Activated CD4-positive, CD25-positive, alpha-beta regulatory T cell treated with anti-CD3 and anti-CD28 coated beads, Interleukin-2, amount 50 U/mL, for 72 hours (primary cell): ENCODE results near the gene SCD.
A peak's percentile ranks its signal among the peaks of the same experiment; 100 is the strongest.
"Not testable (repeated sequence)": the region's sequence is repeated elsewhere in the genome, so short reads cannot be mapped to it uniquely, and the experiment has no call there.

Experiments
- DNase-seq: peaks from one replicate; pipeline ENCODE4 v3.0.0; 2021

Gene SCD

GRCh38 chr10:100346765-100347567, at the start of gene SCD:
Gene SCD (plus strand): TSS chr10:100347233. CDS start chr10:100347505, 272 bp downstream.
- peak; percentile 76 for DNase-seq

- no peak for DNase-seq
Observed at GRCh38 chr10:100297242-100297641, 49.8 kb upstream of the SCD start.

- not testable (repeated sequence) for DNase-seq
Observed at GRCh38 chr10:100301123-100301522, 45.9 kb upstream of the SCD start.

- DNase-seq, result no peak
Observed at GRCh38 chr10:100303724-100304319, 43.2 kb upstream of the SCD start.

GRCh38 chr10:100304414-100304813, 42.6 kb upstream of the SCD start:
- no peak for DNase-seq

- DNase-seq, result no peak
Observed at GRCh38 chr10:100306861-100307260, 40.2 kb upstream of the SCD start.

- DNase-seq, result no peak
Observed at GRCh38 chr10:100307684-100308083, 39.3 kb upstream of the SCD start.

- no peak for DNase-seq
Observed at GRCh38 chr10:100311298-100311697, 35.7 kb upstream of the SCD start.

- no peak for DNase-seq
Observed at GRCh38 chr10:100315615-100316014, 31.4 kb upstream of the SCD start.

GRCh38 chr10:100318207-100318606, 28.8 kb upstream of the SCD start:
- no peak for DNase-seq

GRCh38 chr10:100319707-100320402, 27.2 kb upstream of the SCD start:
- no peak for DNase-seq

- no peak for DNase-seq
Observed at GRCh38 chr10:100325158-100325557, 21.9 kb upstream of the SCD start.

GRCh38 chr10:100327007-100327717, 19.9 kb upstream of the SCD start:
- no peak for DNase-seq

GRCh38 chr10:100327718-100328009, 19.4 kb upstream of the SCD start:
- DNase-seq, result no peak

GRCh38 chr10:100328198-100328597, 18.8 kb upstream of the SCD start:
- DNase-seq, result no peak

- no peak for DNase-seq
Observed at GRCh38 chr10:100330079-100330478, 17.0 kb upstream of the SCD start, which contains the start of gene PKD2L1. Gene PKD2L1 (minus strand): TSS chr10:100330228. CDS start chr10:100330103, 125 bp downstream.

- no peak for DNase-seq
Observed at GRCh38 chr10:100333106-100333505, 13.9 kb upstream of the SCD start.

- DNase-seq, result no peak
Observed at GRCh38 chr10:100333661-100334440, 13.2 kb upstream of the SCD start.

GRCh38 chr10:100334762-100335161, 12.3 kb upstream of the SCD start:
- no peak for DNase-seq

GRCh38 chr10:100338434-100339036, 8.5 kb upstream of the SCD start:
- peak; percentile 83 for DNase-seq

- no peak for DNase-seq
Observed at GRCh38 chr10:100339236-100339635, 7.8 kb upstream of the SCD start.
